IMR-90 (cell line): ENCODE data around the gene STAC3. TPM values are rescaled to one million over a fixed set of nuclear protein-coding genes. Genes with fewer than 3 reads are reported as not detected.

Experiments
- ATAC-seq: fragments of 200-7000 bp; cut with Tn5 transposase; 2 replicates; pipeline ENCODE4 v1.9.1; 2020; ENCODE audit warnings: low read depth, mild to moderate bottlenecking, moderate library complexity
- BruUV-seq: library from RNA; stranded (reverse); fragments of 400-500 nt; replicated peaks from 2 replicates; lab custom pipeline; 2021; lab: Mats Ljungman, UMichigan
- CTCF ChIA-PET: fragments of 300-600 bp; formaldehyde crosslinking; extraction: SDS; loops from one replicate; lab custom pipeline; 2021; ENCODE audit warnings: antibody characterized with exemption; lab: Yijun Ruan, JAX
- POLR2A ChIA-PET: fragments of 300-600 bp; sonication (Branson Sonifier 250); formaldehyde crosslinking; loops from one replicate; lab custom pipeline; 2022; ENCODE audit warnings: antibody characterized with exemption; ENCODE audit not compliant: unreplicated experiment; lab: Charles Lee
- DNase-seq: peaks from one replicate; pipeline ENCODE4 v3.0.0; 2013
- H2AFZ ChIP-seq: replicated peaks from 2 replicates; pipeline ENCODE3; 2013; ENCODE audit warnings: low read length, mild to moderate bottlenecking; ENCODE audit not compliant: poor library complexity
- H2AK5ac ChIP-seq: 2 replicates; pipeline ENCODE4 v1.6.1; 2013; ENCODE audit warnings: low read depth, low read length, inconsistent platforms
- H2AK9ac ChIP-seq: replicated peaks from 2 replicates; pipeline ENCODE3; 2013; ENCODE audit warnings: mild to moderate bottlenecking, low read depth, low read length, moderate library complexity; ENCODE audit not compliant: poor library complexity
- H2BK120ac ChIP-seq: 2 replicates; pipeline ENCODE4 v1.6.1; 2013; ENCODE audit warnings: low read depth, low read length, inconsistent platforms
- H2BK15ac ChIP-seq: 3 replicates; pipeline ENCODE4 v1.6.1; 2013; ENCODE audit warnings: low read depth, low read length, inconsistent platforms
- H2BK20ac ChIP-seq: 2 replicates; pipeline ENCODE4 v1.6.1; 2013; ENCODE audit warnings: low read depth, mild to moderate bottlenecking, inconsistent platforms, low read length, moderate library complexity
- H2BK5ac ChIP-seq: 2 replicates; pipeline ENCODE4 v1.6.1; 2013; ENCODE audit warnings: mild to moderate bottlenecking, low read depth, low read length, inconsistent platforms; ENCODE audit not compliant: poor library complexity, severe bottlenecking
- H3K14ac ChIP-seq: replicated peaks from 2 replicates; pipeline ENCODE4 v1.6.1; 2013; ENCODE audit warnings: low read depth, low read length, inconsistent platforms
- H3K18ac ChIP-seq: 2 replicates; pipeline ENCODE4 v1.6.1; 2013; ENCODE audit warnings: low read depth, low read length, control low read depth
- H3K23ac ChIP-seq: 2 replicates; pipeline ENCODE4 v1.6.1; 2013; ENCODE audit warnings: low read depth, low read length, inconsistent platforms
- H3K27ac ChIP-seq: 2 replicates; pipeline ENCODE4 v1.5.1; 2013; ENCODE audit warnings: mild to moderate bottlenecking, control low read depth, low read length; ENCODE audit not compliant: insufficient read depth
- H3K27me3 ChIP-seq: 2 replicates; pipeline ENCODE4 v1.6.1; 2013; ENCODE audit warnings: low read length; ENCODE audit not compliant: control insufficient read depth, insufficient read depth
- H3K36me3 ChIP-seq: 2 replicates; pipeline ENCODE4 v1.6.1; 2013; ENCODE audit warnings: low read length, mixed read lengths; ENCODE audit not compliant: control insufficient read depth, insufficient read depth
- H3K4ac ChIP-seq: 2 replicates; pipeline ENCODE4 v1.6.1; 2013; ENCODE audit warnings: low read depth, low read length, inconsistent platforms
- H3K4me1 ChIP-seq: 2 replicates; pipeline ENCODE4 v1.6.1; 2013; ENCODE audit warnings: low read length, mixed read lengths; ENCODE audit not compliant: control insufficient read depth, insufficient read depth
- H3K4me2 ChIP-seq: 2 replicates; pipeline ENCODE4 v1.6.1; 2013; ENCODE audit warnings: low read depth, mild to moderate bottlenecking, control low read depth, low read length, moderate library complexity
- H3K4me3 ChIP-seq: 2 replicates; pipeline ENCODE4 v1.5.1; 2013; ENCODE audit warnings: low read depth, mild to moderate bottlenecking, control low read depth, low read length, moderate library complexity; ENCODE audit not compliant: insufficient read depth
- H3K56ac ChIP-seq: 2 replicates; pipeline ENCODE4 v1.6.1; 2013; ENCODE audit warnings: low read length, inconsistent platforms; ENCODE audit not compliant: insufficient read depth; ENCODE audit errors: extremely low read depth
- H3K79me1 ChIP-seq, 2 experiments: 2 replicates each; pipeline ENCODE4 v1.6.1; 2013; ENCODE audit warnings: low read length in 2 of 2, inconsistent platforms in 1 of 2, low read depth in 1 of 2
- H3K9ac ChIP-seq: 2 replicates; pipeline ENCODE4 v1.6.1; 2013; ENCODE audit warnings: low read depth, low read length, control low read depth
- H3K9me1 ChIP-seq: 2 replicates; pipeline ENCODE4 v1.6.1; 2013; ENCODE audit warnings: low read length, inconsistent platforms; ENCODE audit not compliant: insufficient read depth
- H3K9me3 ChIP-seq: 2 replicates; pipeline ENCODE4 v1.6.1; 2013; ENCODE audit warnings: low read length; ENCODE audit not compliant: control insufficient read depth, insufficient read depth
- H4K20me1 ChIP-seq: 2 replicates; pipeline ENCODE4 v1.6.1; 2013; ENCODE audit warnings: low read length, inconsistent platforms; ENCODE audit not compliant: insufficient read depth
- H4K5ac ChIP-seq: 2 replicates; pipeline ENCODE4 v1.6.1; 2013; ENCODE audit warnings: mild to moderate bottlenecking, low read depth, low read length, control low read depth
- H4K8ac ChIP-seq, 2 experiments: 2 replicates each; pipeline ENCODE4 v1.6.1; 2013; ENCODE audit warnings: low read depth in 2 of 2, low read length in 2 of 2, control low read depth in 1 of 2, inconsistent platforms in 1 of 2
- H4K91ac ChIP-seq: 2 replicates; pipeline ENCODE4 v1.6.1; 2013; ENCODE audit warnings: low read depth, low read length, inconsistent platforms; ENCODE audit not compliant: insufficient read depth
- BHLHE40 ChIP-seq: fragments of 150-350 bp; IDR thresholded peaks from 2 replicates; pipeline ENCODE4 v1.6.1; 2016; ENCODE audit warnings: mild to moderate bottlenecking, low read depth, low read length
- CEBPB ChIP-seq: IDR thresholded peaks from 2 replicates; pipeline ENCODE4 v1.6.1; 2012; ENCODE audit warnings: low read depth, low read length, improper control_type of control experiment
- CHD1 ChIP-seq: IDR thresholded peaks from 2 replicates; pipeline ENCODE4 v1.6.1; 2012; ENCODE audit warnings: low read depth, low read length, improper control_type of control experiment
- CTCF ChIP-seq: conservative IDR thresholded peaks from 2 replicates; pipeline ENCODE4 v1.5.1; 2012; ENCODE audit warnings: mild to moderate bottlenecking, low read depth, low read length, improper control_type of control experiment
- FOS ChIP-seq: fragments of 150-350 bp; IDR thresholded peaks from 2 replicates; pipeline ENCODE4 v1.6.1; 2016; ENCODE audit warnings: low read depth, low read length
- MAFK ChIP-seq: IDR thresholded peaks from 2 replicates; pipeline ENCODE4 v1.6.1; 2012; ENCODE audit warnings: low read depth, low read length, improper control_type of control experiment
- MAZ ChIP-seq: IDR thresholded peaks from 2 replicates; pipeline ENCODE4 v1.6.1; 2012; ENCODE audit warnings: low read depth, mild to moderate bottlenecking, low read length, improper control_type of control experiment, moderate library complexity, borderline replicate concordance
- MXI1 ChIP-seq: IDR thresholded peaks from 2 replicates; pipeline ENCODE4 v1.6.1; 2012; ENCODE audit warnings: low read depth, mild to moderate bottlenecking, low read length, moderate library complexity, borderline replicate concordance
- NFE2L2 ChIP-seq: fragments of 150-350 bp; IDR thresholded peaks from 2 replicates; pipeline ENCODE4 v1.6.1; 2016; ENCODE audit warnings: low read depth, mild to moderate bottlenecking, low read length
- POLR2A ChIP-seq: IDR thresholded peaks from 2 replicates; pipeline ENCODE4 v1.6.1; 2012; ENCODE audit warnings: mild to moderate bottlenecking, low read depth, low read length
- RAD21 ChIP-seq: IDR thresholded peaks from 2 replicates; pipeline ENCODE4 v1.6.1; 2012; ENCODE audit warnings: low read length, improper control_type of control experiment
- RCOR1 ChIP-seq: IDR thresholded peaks from 2 replicates; pipeline ENCODE4 v1.6.1; 2012; ENCODE audit warnings: mild to moderate bottlenecking, low read length, improper control_type of control experiment; ENCODE audit not compliant: insufficient replicate concordance
- RFX5 ChIP-seq: IDR thresholded peaks from 2 replicates; pipeline ENCODE4 v1.8.0; 2012; ENCODE audit warnings: low read depth, mild to moderate bottlenecking, low read length, moderate library complexity
- SMC3 ChIP-seq: fragments of 150-350 bp; IDR thresholded peaks from 2 replicates; pipeline ENCODE4 v1.6.1; 2016; ENCODE audit warnings: low read depth, mild to moderate bottlenecking, antibody characterized with exemption, low read length, moderate library complexity
- USF2 ChIP-seq: fragments of 150-350 bp; IDR thresholded peaks from 2 replicates; pipeline ENCODE4 v1.6.1; 2017; ENCODE audit warnings: mild to moderate bottlenecking, antibody characterized with exemption, low read length, low read depth
- WGBS, 2 experiments: methylation state at CpG; one replicate each; pipeline versions ENCODE4 v1.1.5 to v1.1.7; 2013; ENCODE audit warnings: missing lambda C conversion rate in 2 of 2; ENCODE audit not compliant: insufficient read length in 1 of 2; ENCODE audit errors: extremely low coverage in 2 of 2; 5-methylcytosine and 5-hydroxymethylcytosine counted together
- dilution Hi-C: fragments of 300-500 bp; cut with HindIII; formaldehyde crosslinking; loops from one replicate; pipeline ENCODE4 v1.14.3; 2018; ENCODE audit warnings: low sequenced_read_pairs; ENCODE audit not compliant: unreplicated experiment
- in situ Hi-C: fragments of 300-500 bp; cut with MboI; formaldehyde crosslinking; loops from 3 replicates; pipeline ENCODE4 v1.14.3; 2019; ENCODE audit warnings: low sequenced_read_pairs, inconsistent platforms, mixed read lengths
- intact Hi-C: fragments of 100-400 bp; cut with micrococcal nuclease; formaldehyde crosslinking; loops from 2 replicates; pipeline ENCODE4 v1.10.0; 2022
- polyA plus RNA-seq, 3 experiments: library from polyadenylated mRNA; depleted of rRNA; stranded (reverse); fragments of >200 nt; gene quantifications; 2 replicates each; pipeline ENCODE4 v1.2.3, GENCODE V29; 2012; ENCODE audit warnings: low replicate concordance in 1 of 3
- total RNA-seq: library from RNA; depleted of rRNA; stranded (reverse); fragments of >200 nt; gene quantifications from 2 replicates; pipeline ENCODE4 v1.2.3, GENCODE V29; 2012
- TF ChIP-seq, protein P1 (sequence below): fragments of 150-350 bp; IDR thresholded peaks from 2 replicates; pipeline ENCODE4 v1.6.1; 2016; ENCODE audit warnings: low read depth, mild to moderate bottlenecking, low read length, moderate library complexity, borderline replicate concordance

Gene STAC3
- total and polyA plus RNA-seq, 2 of the 4 experiments (the other 2 are of a cell fraction), result 0.18 to 0.67 TPM

DNA sequence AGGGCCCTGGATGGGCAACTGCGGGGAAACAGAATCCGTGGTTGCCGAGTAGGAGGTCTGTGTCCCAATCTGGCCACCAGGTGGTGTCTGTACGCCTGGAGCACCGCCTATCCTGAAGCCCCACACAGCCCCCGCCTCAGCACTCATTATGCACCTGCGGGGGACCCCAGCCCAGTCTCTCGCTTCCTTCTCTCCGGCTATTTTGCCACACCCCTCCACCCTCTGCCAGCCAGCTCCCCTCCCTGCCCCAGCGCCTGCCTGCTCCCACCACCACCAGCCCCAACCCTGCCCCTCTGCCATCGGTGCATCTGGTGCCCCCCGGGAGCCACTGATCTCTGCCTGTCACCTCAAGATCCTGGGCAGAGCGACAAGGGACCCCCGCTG is 36.6 kb downstream of the STAC3 start:
- dilution Hi-C loops, result no loop called here
- Histone ChIP-seq H4K5ac (no peak overlapping the region), H3K27ac (no peak overlapping the region), H4K20me1 (peaks cover 60% of the 10 kb centered on the region), H3K4ac (no peak overlapping the region), H3K4me1 (peaks cover 7% of the 10 kb centered on the region), H2AFZ (peak overlapping the region; percentile 64), H3K56ac (no peak overlapping the region), H2AK9ac (peak overlapping the region; percentile 46), H3K9me3 (no peaks in the 10 kb centered on the region), H3K18ac (no peak overlapping the region), H3K9me1 (no peaks in the 10 kb centered on the region), H4K91ac (no peak overlapping the region), H3K4me2 (no peak overlapping the region), H4K8ac (no peak overlapping the region), H2BK120ac (no peak overlapping the region), H2BK5ac (no peak overlapping the region), H3K9ac (no peak overlapping the region), H3K36me3 (peaks cover 44% of the 10 kb centered on the region), H3K4me3 (no peak overlapping the region), H3K27me3 (peaks cover 45% of the 10 kb centered on the region), H2BK20ac (no peak overlapping the region), H2AK5ac (no peak overlapping the region), H3K23ac (0 out of 2 replicates have a peak overlapping the region, but pooled peaks have one; percentile 1), H3K79me1 (peaks cover 0 to 7% of the 10 kb centered on the region in 2 experiments; a peak in 1 of 4 replicates), H2BK15ac (no peak overlapping the region), H3K14ac (no peak overlapping the region)
- 3% methylated on average over 5 of the region's 14 CpGs; no CpG with 5 or more reads in 1 of the 2 experiments for WGBS, 2 experiments
- DNase-seq (peak; percentile 50), ATAC-seq (peak; percentile 28)
- in situ Hi-C loops, result no loop called here
- CTCF ChIA-PET, result interaction anchor here (1.3 to 3.5 kb wide), 3 partner anchors 15 to 29 kb away, joined by 5 to 25 read pairs (median 14); partner anchors contain the start of gene SHMT2
- intact Hi-C loops, result no loop called here
- POLR2A ChIA-PET, result no interaction called here
- no TSS peak for BruUV-seq
- TF ChIP-seq USF2 (no peak), RFX5 (no peak), RCOR1 (no peak), RAD21 (peak; percentile 55), CHD1 (no peak), NFE2L2 (no peak), SMC3 (peak; percentile 79), CEBPB (no peak), CTCF (peak; percentile 66), MAFK (no peak), MAZ (no peak), MXI1 (no peak), POLR2A (no peak), BHLHE40 (no peak), FOS (no peak)
- TF ChIP-seq, protein P1, sequence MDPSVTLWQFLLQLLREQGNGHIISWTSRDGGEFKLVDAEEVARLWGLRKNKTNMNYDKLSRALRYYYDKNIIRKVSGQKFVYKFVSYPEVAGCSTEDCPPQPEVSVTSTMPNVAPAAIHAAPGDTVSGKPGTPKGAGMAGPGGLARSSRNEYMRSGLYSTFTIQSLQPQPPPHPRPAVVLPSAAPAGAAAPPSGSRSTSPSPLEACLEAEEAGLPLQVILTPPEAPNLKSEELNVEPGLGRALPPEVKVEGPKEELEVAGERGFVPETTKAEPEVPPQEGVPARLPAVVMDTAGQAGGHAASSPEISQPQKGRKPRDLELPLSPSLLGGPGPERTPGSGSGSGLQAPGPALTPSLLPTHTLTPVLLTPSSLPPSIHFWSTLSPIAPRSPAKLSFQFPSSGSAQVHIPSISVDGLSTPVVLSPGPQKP, result no peak
